Measurements from ENCODE around the gene LEUTX.

LEUTX gene

GRCh38 chr19:39820696-39821095 is 42.0 kb downstream of the LEUTX start:
- no peak for DNase-seq (ENCODE audit: insufficient read length, low spot score)
- FAIRE-seq = no peak
- TF ChIP-seq, protein P1, sequence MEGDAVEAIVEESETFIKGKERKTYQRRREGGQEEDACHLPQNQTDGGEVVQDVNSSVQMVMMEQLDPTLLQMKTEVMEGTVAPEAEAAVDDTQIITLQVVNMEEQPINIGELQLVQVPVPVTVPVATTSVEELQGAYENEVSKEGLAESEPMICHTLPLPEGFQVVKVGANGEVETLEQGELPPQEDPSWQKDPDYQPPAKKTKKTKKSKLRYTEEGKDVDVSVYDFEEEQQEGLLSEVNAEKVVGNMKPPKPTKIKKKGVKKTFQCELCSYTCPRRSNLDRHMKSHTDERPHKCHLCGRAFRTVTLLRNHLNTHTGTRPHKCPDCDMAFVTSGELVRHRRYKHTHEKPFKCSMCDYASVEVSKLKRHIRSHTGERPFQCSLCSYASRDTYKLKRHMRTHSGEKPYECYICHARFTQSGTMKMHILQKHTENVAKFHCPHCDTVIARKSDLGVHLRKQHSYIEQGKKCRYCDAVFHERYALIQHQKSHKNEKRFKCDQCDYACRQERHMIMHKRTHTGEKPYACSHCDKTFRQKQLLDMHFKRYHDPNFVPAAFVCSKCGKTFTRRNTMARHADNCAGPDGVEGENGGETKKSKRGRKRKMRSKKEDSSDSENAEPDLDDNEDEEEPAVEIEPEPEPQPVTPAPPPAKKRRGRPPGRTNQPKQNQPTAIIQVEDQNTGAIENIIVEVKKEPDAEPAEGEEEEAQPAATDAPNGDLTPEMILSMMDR (IDR thresholded peaks at IDR 0.05; ENCODE audit: insufficient read depth, missing control alignments) = no peak

DNA sequence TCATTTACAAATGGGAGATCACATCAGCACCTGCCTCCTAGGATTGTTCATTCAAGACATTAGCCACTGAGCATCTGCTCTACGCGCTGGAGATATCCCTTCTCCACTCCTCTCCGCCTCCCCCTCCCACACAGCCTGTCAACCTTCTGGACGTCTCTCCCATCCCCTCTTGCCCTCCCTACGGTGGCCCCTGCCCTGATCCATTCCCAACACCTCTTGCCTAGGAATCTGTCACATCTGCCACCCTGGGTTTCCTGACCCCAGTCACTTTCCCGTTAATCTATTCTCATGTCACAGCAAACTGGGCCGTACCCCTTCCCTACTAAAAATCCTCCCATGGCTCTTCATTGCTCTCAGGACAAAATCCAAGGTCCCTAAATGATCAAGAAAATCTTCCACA is 45.0 kb downstream of the LEUTX start:
- TF ChIP-seq, protein P1 (IDR thresholded peaks at IDR 0.05; ENCODE audit: insufficient read depth, missing control alignments) = no peak
- FAIRE-seq (no peak), DNase-seq (ENCODE audit: insufficient read length, low spot score) (no peak)

GRCh38 chr19:39824143-39825092 is 45.8 kb downstream of the LEUTX start:
- TF ChIP-seq, protein P1 (IDR thresholded peaks at IDR 0.05; ENCODE audit: insufficient read depth, missing control alignments) = no peak
- DNase-seq (ENCODE audit: insufficient read length, low spot score) (no peak), FAIRE-seq (no peak)

GRCh38 chr19:39825093-39825463 is 46.4 kb downstream of the LEUTX start:
- FAIRE-seq (no peak), DNase-seq (ENCODE audit: insufficient read length, low spot score) (no peak)
- TF ChIP-seq, protein P1 (IDR thresholded peaks at IDR 0.05; ENCODE audit: insufficient read depth, missing control alignments) = no peak

- DNase-seq (ENCODE audit: insufficient read length, low spot score) (no peak), FAIRE-seq (no peak)
- TF ChIP-seq, protein P1 (IDR thresholded peaks at IDR 0.05; ENCODE audit: insufficient read depth, missing control alignments) = no peak
Observed at GRCh38 chr19:39825531-39826076, 47.0 kb downstream of the LEUTX start.

DNA sequence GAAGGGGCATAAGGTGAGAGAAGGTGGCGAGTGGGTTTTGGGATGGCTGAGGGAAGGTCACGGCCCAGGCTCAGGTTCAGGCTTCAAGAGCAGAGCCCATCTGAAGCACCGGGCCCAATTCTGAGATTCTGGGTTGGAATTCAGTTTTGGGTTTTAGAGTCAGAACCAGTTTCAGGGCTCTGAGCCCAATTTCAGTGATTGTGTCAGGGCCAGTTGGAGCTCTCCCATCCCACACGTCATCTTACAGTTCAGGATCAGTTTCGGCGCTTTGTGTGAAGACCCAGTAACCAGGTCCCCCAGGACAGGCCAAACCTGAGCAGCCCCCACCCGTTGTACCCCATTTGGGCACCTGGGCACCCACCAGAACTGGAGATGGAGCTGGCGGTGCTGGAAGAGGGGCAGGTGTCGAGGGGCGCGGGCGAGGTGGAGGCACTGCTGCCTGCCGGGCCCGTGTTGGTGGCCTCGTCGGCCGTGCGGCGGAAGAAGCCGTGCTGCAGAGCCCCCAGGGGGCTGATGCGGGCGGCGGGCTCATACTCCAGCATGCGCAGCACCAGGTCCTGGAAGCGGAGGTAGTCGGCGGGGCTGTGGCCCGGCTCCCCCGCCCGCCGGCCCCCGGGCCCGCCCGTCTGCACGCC is 47.8 kb downstream of the LEUTX start:
- DNase-seq (ENCODE audit: insufficient read length, low spot score) (no peak), FAIRE-seq (no peak)
- TF ChIP-seq, protein P1 (IDR thresholded peaks at IDR 0.05; ENCODE audit: insufficient read depth, missing control alignments) = no peak
